Ramos (cell line): ENCODE data around the gene TSPAN5.

Experiments
- in situ Hi-C: fragments of 300-500 bp; cut with MboI; formaldehyde crosslinking; loops from one replicate; pipeline ENCODE4 v1.14.3; 2022; ENCODE audit warnings: low sequenced_read_pairs; ENCODE audit not compliant: unreplicated experiment

Gene TSPAN5

GRCh38 chr4:98624144-98624543, 34.3 kb downstream of the TSPAN5 start:
- in situ Hi-C loops: no loop called here

GRCh38 chr4:98623126-98623802, 35.1 kb downstream of the TSPAN5 start:
- in situ Hi-C loops: no loop called here

- in situ Hi-C loops: no loop called here
Measured at GRCh38 chr4:98620087-98620784, 38.2 kb downstream of the TSPAN5 start.

GRCh38 chr4:98619180-98619579, 39.2 kb downstream of the TSPAN5 start:
- in situ Hi-C loops: no loop called here

- in situ Hi-C loops: no loop called here
Measured at GRCh38 chr4:98618680-98619079, 39.7 kb downstream of the TSPAN5 start.

- in situ Hi-C loops: no loop called here
Measured at GRCh38 chr4:98617358-98618047, 40.9 kb downstream of the TSPAN5 start.

- in situ Hi-C loops: no loop called here
Measured at GRCh38 chr4:98615991-98616390, 42.4 kb downstream of the TSPAN5 start.

GRCh38 chr4:98614662-98615061, 43.7 kb downstream of the TSPAN5 start:
- in situ Hi-C loops: no loop called here

GRCh38 chr4:98614094-98614493, 44.3 kb downstream of the TSPAN5 start:
- in situ Hi-C loops: no loop called here

GRCh38 chr4:98613453-98614075, 44.8 kb downstream of the TSPAN5 start:
- in situ Hi-C loops: no loop called here

GRCh38 chr4:98612318-98613250, 45.8 kb downstream of the TSPAN5 start:
- in situ Hi-C loops: no loop called here

- in situ Hi-C loops: no loop called here
Measured at GRCh38 chr4:98611677-98612317, 46.6 kb downstream of the TSPAN5 start.

GRCh38 chr4:98610926-98611676, 47.3 kb downstream of the TSPAN5 start:
- in situ Hi-C loops: no loop called here

GRCh38 chr4:98610431-98610830, 48.0 kb downstream of the TSPAN5 start:
- in situ Hi-C loops: no loop called here

- in situ Hi-C loops: no loop called here
Measured at GRCh38 chr4:98609934-98610333, 48.5 kb downstream of the TSPAN5 start.

GRCh38 chr4:98608356-98608755, 50.1 kb downstream of the TSPAN5 start:
- in situ Hi-C loops: no loop called here

GRCh38 chr4:98606894-98607293, 51.5 kb downstream of the TSPAN5 start:
- in situ Hi-C loops: no loop called here

GRCh38 chr4:98605216-98605615, 53.2 kb downstream of the TSPAN5 start:
- in situ Hi-C loops: no loop called here

GRCh38 chr4:98604723-98605122, 53.7 kb downstream of the TSPAN5 start:
- in situ Hi-C loops: no loop called here
